Choroid plexus epithelial cell (primary cell): ENCODE data around the gene MAGEA4.

Experiments used
- DNase-seq: peaks from one replicate; pipeline ENCODE4 v3.0.0-alpha.2; 2010; ENCODE audit warnings: low read depth
- H3K4me3 ChIP-seq: 2 replicates; pipeline ENCODE4 v1.5.1; 2011; ENCODE audit warnings: low read depth, mild to moderate bottlenecking, control low read depth, low read length, moderate library complexity
- TF ChIP-seq, protein P1 (sequence below): conservative IDR thresholded peaks from 2 replicates; pipeline ENCODE4 v1.5.1; 2011; ENCODE audit warnings: low read depth, mild to moderate bottlenecking, control low read depth, inconsistent platforms, low read length, moderate library complexity

MAGEA4 gene, protein sequence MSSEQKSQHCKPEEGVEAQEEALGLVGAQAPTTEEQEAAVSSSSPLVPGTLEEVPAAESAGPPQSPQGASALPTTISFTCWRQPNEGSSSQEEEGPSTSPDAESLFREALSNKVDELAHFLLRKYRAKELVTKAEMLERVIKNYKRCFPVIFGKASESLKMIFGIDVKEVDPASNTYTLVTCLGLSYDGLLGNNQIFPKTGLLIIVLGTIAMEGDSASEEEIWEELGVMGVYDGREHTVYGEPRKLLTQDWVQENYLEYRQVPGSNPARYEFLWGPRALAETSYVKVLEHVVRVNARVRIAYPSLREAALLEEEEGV

DNA sequence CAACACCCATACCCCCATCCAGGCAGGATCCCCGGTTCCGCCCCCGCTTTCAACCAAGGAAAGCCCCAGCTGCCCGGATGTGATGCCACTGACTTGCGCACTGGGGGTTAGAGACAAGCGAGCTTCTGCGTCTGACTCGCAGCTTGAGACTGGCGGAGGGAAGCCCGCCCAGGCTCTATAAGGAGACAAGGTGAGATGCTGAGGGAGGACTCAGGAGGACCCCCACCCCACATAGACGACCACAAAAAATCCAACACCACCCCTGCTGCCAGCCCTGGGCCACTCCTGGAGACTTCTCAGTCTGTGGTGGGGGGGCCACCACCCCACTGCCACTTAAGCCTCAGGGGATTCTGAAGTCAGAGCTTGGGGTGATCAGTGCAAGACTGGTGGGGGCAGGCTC lies at the start of gene MAGEA4:
MAGEA4 (plus strand) TSS at position 110 of the 400 bp plus-strand sequence. CDS start 10,776 bp downstream, outside the sequence.
- TF ChIP-seq, protein P1, sequence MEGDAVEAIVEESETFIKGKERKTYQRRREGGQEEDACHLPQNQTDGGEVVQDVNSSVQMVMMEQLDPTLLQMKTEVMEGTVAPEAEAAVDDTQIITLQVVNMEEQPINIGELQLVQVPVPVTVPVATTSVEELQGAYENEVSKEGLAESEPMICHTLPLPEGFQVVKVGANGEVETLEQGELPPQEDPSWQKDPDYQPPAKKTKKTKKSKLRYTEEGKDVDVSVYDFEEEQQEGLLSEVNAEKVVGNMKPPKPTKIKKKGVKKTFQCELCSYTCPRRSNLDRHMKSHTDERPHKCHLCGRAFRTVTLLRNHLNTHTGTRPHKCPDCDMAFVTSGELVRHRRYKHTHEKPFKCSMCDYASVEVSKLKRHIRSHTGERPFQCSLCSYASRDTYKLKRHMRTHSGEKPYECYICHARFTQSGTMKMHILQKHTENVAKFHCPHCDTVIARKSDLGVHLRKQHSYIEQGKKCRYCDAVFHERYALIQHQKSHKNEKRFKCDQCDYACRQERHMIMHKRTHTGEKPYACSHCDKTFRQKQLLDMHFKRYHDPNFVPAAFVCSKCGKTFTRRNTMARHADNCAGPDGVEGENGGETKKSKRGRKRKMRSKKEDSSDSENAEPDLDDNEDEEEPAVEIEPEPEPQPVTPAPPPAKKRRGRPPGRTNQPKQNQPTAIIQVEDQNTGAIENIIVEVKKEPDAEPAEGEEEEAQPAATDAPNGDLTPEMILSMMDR: no peak
- no peak for DNase-seq

DNA sequence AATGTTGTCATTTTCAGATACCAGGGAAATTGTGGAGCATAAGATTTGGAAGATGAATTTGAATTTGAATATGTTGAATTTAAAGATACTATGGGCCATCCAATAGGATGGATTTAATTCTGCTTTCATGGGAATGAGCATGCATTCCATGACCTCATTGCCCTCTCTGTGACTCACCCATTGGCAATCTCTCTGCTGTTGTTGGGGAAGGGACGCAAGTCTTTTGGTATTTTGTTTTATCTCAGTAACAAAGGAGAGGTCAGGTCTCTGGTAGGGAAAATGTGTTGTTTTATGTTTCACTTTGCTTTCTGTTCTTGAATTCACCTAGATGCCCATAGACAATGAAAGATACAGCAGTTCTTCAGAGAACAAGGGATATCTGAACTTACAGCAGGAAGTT lies 42.1 kb upstream of the MAGEA4 start:
- no peak overlapping the region for H3K4me3 ChIP-seq
- TF ChIP-seq, protein P1: no peak
- peak; percentile 62 for DNase-seq

More for the DNA sequence above, at the start of gene MAGEA4:
- no peak within 1 kb of the TSS for H3K4me3 ChIP-seq

GRCh38 chrX:151871244-151871643 lies 41.4 kb upstream of the MAGEA4 start:
- no peak overlapping the region for H3K4me3 ChIP-seq
- TF ChIP-seq, protein P1: no peak
- peak; percentile 92 for DNase-seq

DNA sequence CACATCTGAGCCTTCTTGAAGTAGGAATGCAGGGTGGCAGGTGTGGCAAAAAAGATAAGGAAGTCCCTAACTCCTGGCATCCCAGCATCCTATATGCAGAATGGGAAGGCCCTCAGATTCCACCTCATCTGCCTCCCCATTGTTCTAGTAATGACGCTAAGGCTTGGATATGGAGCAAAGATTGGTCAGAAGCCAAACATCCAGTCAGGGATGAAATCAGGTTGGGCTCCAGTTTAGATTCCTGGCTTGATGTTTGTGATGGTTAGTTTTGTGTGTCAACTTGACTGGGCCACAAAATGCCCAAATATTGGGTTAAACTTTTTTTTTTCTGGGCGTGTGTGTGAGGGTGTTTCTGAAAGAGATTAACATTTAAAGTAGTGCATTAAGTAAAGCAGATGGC lies 39.6 kb upstream of the MAGEA4 start:
- TF ChIP-seq, protein P1: no peak
- H3K4me3 ChIP-seq: no peak overlapping the region

DNA sequence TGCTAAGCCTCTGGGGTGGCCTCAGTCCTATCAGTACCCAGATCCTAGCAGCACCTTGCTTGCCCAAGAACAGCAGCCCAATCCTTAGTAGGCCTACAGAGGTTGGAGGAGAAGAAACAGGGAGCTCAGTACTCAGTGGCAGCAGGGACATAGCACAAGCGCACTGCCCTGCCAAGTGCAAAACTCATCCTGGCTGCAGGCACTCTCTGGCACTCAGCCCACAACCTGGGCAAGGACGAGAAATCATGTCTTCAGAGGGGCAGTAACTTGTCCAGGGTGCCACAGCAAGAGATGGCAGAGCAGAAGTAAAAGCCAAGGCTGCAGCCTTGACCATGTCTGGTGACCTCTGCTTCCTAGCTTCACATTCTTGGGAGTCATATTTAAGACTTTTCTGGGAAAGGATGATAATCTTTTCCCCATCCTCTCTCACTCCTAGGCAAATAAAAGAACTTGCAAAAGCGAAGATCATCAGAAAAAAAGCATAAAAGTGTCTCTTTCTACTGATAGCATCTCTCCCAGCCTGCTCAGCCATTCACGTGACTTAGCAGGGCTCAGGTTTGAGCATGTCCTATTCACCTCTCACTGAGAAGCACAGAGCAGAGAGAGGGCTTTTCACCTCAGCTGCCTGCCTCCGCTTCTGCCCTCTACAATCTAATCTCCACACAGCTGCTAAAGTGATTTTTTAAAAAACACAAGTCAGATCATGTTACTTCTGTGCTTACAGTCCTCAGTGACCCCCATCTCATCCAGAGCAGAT lies 37.2 kb upstream of the MAGEA4 start:
- no peak overlapping the region for H3K4me3 ChIP-seq
- TF ChIP-seq, protein P1: no peak
- no peak for DNase-seq

More for the DNA sequence above, 39.6 kb upstream of the MAGEA4 start:
- no peak for DNase-seq

GRCh38 chrX:151878574-151878973 lies 34.1 kb upstream of the MAGEA4 start:
- H3K4me3 ChIP-seq: no peak overlapping the region
- TF ChIP-seq, protein P1: no peak
- no peak for DNase-seq
